HepG2 (cell line): ENCODE measurements around the gene ATP11A. TPM values are rescaled to one million over a fixed set of nuclear protein-coding genes. Genes with fewer than 3 reads are reported as not detected.

Experiments
- ATAC-seq: fragments of 200-7000 bp; cut with Tn5 transposase; 3 replicates; pipeline ENCODE4 v1.9.1; 2020; ENCODE audit warnings: mild to moderate bottlenecking, moderate library complexity
- BruUV-seq: library from RNA; stranded (reverse); fragments of 400-500 nt; replicated peaks from 2 replicates; lab custom pipeline; 2021; lab: Mats Ljungman, UMichigan
- CTCF ChIA-PET: fragments of 300-600 bp; formaldehyde crosslinking; extraction: SDS; loops from one replicate; lab custom pipeline; 2021; ENCODE audit warnings: low total read pairs, inconsistent platforms, low intra/inter-chr PET ratio; lab: Yijun Ruan, JAX
- POLR2A ChIA-PET: fragments of 350-600 bp; sonication (Branson Sonifier 250); formaldehyde crosslinking; loops from one replicate; lab custom pipeline; 2020; ENCODE audit warnings: antibody characterized with exemption, inconsistent platforms; lab: Yijun Ruan, JAX
- DNase-seq: peaks from one replicate; pipeline ENCODE4 v3.0.0-alpha.2; 2015; ENCODE audit warnings: low spot score
- FAIRE-seq: peaks from 3 replicates; lab custom pipeline; 2011; peaks lifted over from hg19 to GRCh38; lab: Jason Lieb, UNC
- H2AFZ ChIP-seq: one replicate; pipeline ENCODE4 v1.6.1; 2011; ENCODE audit warnings: low read length, inconsistent platforms
- H3K27ac ChIP-seq: fragments of 300-600 bp; 3 replicates; pipeline ENCODE4 v1.8.0; 2011; ENCODE audit warnings: mixed run types, mild to moderate bottlenecking, mixed read lengths, low read length, inconsistent platforms; ENCODE audit not compliant: insufficient read depth; ENCODE audit errors: extremely low read length
- H3K27me3 ChIP-seq, 2 experiments: fragments of 200-600 bp in 1 of 2; 2 replicates in 1 of 2; 3 replicates in 1 of 2; pipeline versions ENCODE4 v1.6.0 to v1.8.0; 2011; ENCODE audit warnings: low read length in 2 of 2, mild to moderate bottlenecking in 2 of 2, moderate library complexity in 2 of 2, inconsistent platforms in 1 of 2; ENCODE audit not compliant: insufficient read depth in 2 of 2, control insufficient read depth in 1 of 2
- H3K36me3 ChIP-seq, 2 experiments: fragments of 200-600 bp in 1 of 2; replicated peaks in 1 of 2; 2 replicates in 1 of 2; 3 replicates in 1 of 2; pipeline versions ENCODE4 v1.5.1 to v1.8.0; 2011; ENCODE audit warnings: low read length in 2 of 2, inconsistent platforms in 1 of 2; ENCODE audit not compliant: insufficient read depth in 2 of 2, control insufficient read depth in 1 of 2
- H3K4me1 ChIP-seq: 2 replicates; pipeline ENCODE4 v1.5.1; 2012; ENCODE audit warnings: low read length, inconsistent platforms; ENCODE audit not compliant: insufficient read depth
- H3K4me2 ChIP-seq: 2 replicates; pipeline ENCODE4 v1.6.0; 2011; ENCODE audit warnings: low read depth, low read length, inconsistent platforms
- H3K4me3 ChIP-seq, 3 experiments: fragments of 200-600 bp in 1 of 3; sonication (generic), shearing (Covaris generic) in 1 of 3; replicated peaks in 1 of 3; 2 replicates each; pipeline ENCODE4 v1.5.1; 2011 to 2016; ENCODE audit warnings: low read length in 3 of 3, inconsistent platforms in 2 of 3, low read depth in 2 of 3, mild to moderate bottlenecking in 2 of 3, control low read depth in 1 of 3, mixed read lengths in 1 of 3; ENCODE audit not compliant: insufficient read depth in 1 of 3
- H3K79me2 ChIP-seq: one replicate; pipeline ENCODE4 v1.6.1; 2011; ENCODE audit warnings: low read length, inconsistent platforms; ENCODE audit not compliant: insufficient read depth
- H3K9ac ChIP-seq: 2 replicates; pipeline ENCODE4 v1.6.0; 2011; ENCODE audit warnings: mild to moderate bottlenecking, low read depth, low read length, inconsistent platforms; ENCODE audit not compliant: insufficient read depth
- H3K9me3 ChIP-seq: 2 replicates; pipeline ENCODE4 v1.5.1; 2012; ENCODE audit warnings: mild to moderate bottlenecking, low read length
- H4K20me1 ChIP-seq: 2 replicates; pipeline ENCODE4 v1.6.0; 2011; ENCODE audit warnings: inconsistent platforms, mild to moderate bottlenecking, low read length, moderate library complexity; ENCODE audit not compliant: insufficient read depth
- KMT2A ChIP-seq: sonication (generic); formaldehyde crosslinking; IDR thresholded peaks from 2 replicates; pipeline ENCODE4 v1.4.0; 2020; ENCODE audit warnings: missing genetic modification reagents
- LRRFIP1 ChIP-seq: sonication (generic); formaldehyde crosslinking; conservative IDR thresholded peaks from 2 replicates; pipeline ENCODE4 v1.4.0; 2020; ENCODE audit warnings: missing genetic modification reagents
- PLSCR1 ChIP-seq: sonication (generic); formaldehyde crosslinking; IDR thresholded peaks from 2 replicates; pipeline ENCODE4 v1.5.0; 2020; ENCODE audit warnings: missing genetic modification reagents, mild to moderate bottlenecking, borderline replicate concordance
- TEAD3 ChIP-seq: optimal IDR thresholded peaks from 2 replicates; pipeline ENCODE3; 2016; ENCODE audit warnings: borderline replicate concordance
- ZBTB3 ChIP-seq: sonication (generic); formaldehyde crosslinking; IDR thresholded peaks from 2 replicates; pipeline ENCODE4 v1.4.0; 2020; ENCODE audit warnings: low read depth, mild to moderate bottlenecking, moderate library complexity, missing genetic modification reagents, borderline replicate concordance
- ZBTB43 ChIP-seq: sonication (generic); formaldehyde crosslinking; conservative IDR thresholded peaks from 2 replicates; pipeline ENCODE4 v1.4.0; 2020; ENCODE audit warnings: missing genetic modification reagents
- ZNF34 ChIP-seq: sonication (generic); formaldehyde crosslinking; IDR thresholded peaks from 2 replicates; pipeline ENCODE4 v1.4.0; 2020; ENCODE audit warnings: mild to moderate bottlenecking, missing genetic modification reagents, borderline replicate concordance
- ZNF501 ChIP-seq: sonication (generic); formaldehyde crosslinking; IDR thresholded peaks from 2 replicates; pipeline ENCODE4 v1.5.1; 2020; ENCODE audit warnings: mild to moderate bottlenecking, moderate library complexity, missing genetic modification reagents
- ZNF510 ChIP-seq: sonication (generic); formaldehyde crosslinking; IDR thresholded peaks from 2 replicates; pipeline ENCODE4 v1.4.0; 2020; ENCODE audit warnings: low read depth, mild to moderate bottlenecking, missing genetic modification reagents
- ZNF557 ChIP-seq: sonication (generic); formaldehyde crosslinking; IDR thresholded peaks from 2 replicates; pipeline ENCODE4 v1.4.0; 2020; ENCODE audit warnings: missing genetic modification reagents
- ZNF703 ChIP-seq: sonication (generic); formaldehyde crosslinking; IDR thresholded peaks from 2 replicates; pipeline ENCODE4 v1.5.1; 2020; ENCODE audit warnings: missing genetic modification reagents, mild to moderate bottlenecking, moderate library complexity, borderline replicate concordance
- ZNF747 ChIP-seq: sonication (generic); formaldehyde crosslinking; IDR thresholded peaks from 2 replicates; pipeline ENCODE4 v1.8.1; 2023; ENCODE audit warnings: missing genetic modification reagents, mild to moderate bottlenecking, borderline replicate concordance
- ZNF773 ChIP-seq: sonication (generic); formaldehyde crosslinking; IDR thresholded peaks from 2 replicates; pipeline ENCODE4 v1.4.0; 2020; ENCODE audit warnings: missing genetic modification reagents, borderline replicate concordance
- ZNF800 ChIP-seq: sonication (generic); formaldehyde crosslinking; IDR thresholded peaks from 2 replicates; pipeline ENCODE4 v1.4.0; 2020; ENCODE audit warnings: missing genetic modification reagents
- WGBS: methylation state at CpG from one replicate; pipeline ENCODE4 v1.1.6; 2017; ENCODE audit warnings: low lambda C conversion rate; 5-methylcytosine and 5-hydroxymethylcytosine counted together
- in situ Hi-C: cut with HindIII; loops from 2 replicates; pipeline ENCODE4 v1.10.0; 2017; ENCODE audit warnings: low pct_unique_long_range_greater_than_20kb; ENCODE audit not compliant: extremely low pct_ligation_motif_present
- intact Hi-C: fragments of 100-400 bp; cut with micrococcal nuclease; formaldehyde crosslinking; loops from one replicate; pipeline ENCODE4 v1.10.0; 2022; ENCODE audit not compliant: unreplicated experiment
- polyA plus RNA-seq, 8 experiments: library from polyadenylated mRNA; depleted of rRNA in 3 of 8; stranded (reverse) in 7 of 8; unstranded in 1 of 8; fragments of >200 nt; fragmentation: Illumina TruSeq in 4 of 8; extraction: Trizol in 4 of 8; gene quantifications; 2 replicates each; pipeline versions ENCODE4 v1.2.1 to v1.2.3, GENCODE V29; 2011 to 2016; ENCODE audit warnings: low read depth in 4 of 8, missing spikeins in 1 of 8, mixed read lengths in 1 of 8; ENCODE audit not compliant: insufficient read depth in 1 of 8
- total RNA-seq, 5 experiments: library from RNA; depleted of rRNA; stranded (reverse); fragments of >200 nt; fragmentation: Illumina TruSeq; extraction: Trizol; gene quantifications; 2 replicates each; pipeline ENCODE4 v1.2.3, GENCODE V29; 2016; ENCODE audit warnings: low read depth in 1 of 5
- TF ChIP-seq, protein P1 (sequence below): sonication (generic); formaldehyde crosslinking; IDR thresholded peaks from 2 replicates; pipeline ENCODE4 v1.8.0; 2023; ENCODE audit warnings: mild to moderate bottlenecking, missing genetic modification reagents

The ATP11A gene
- total and polyA plus RNA-seq, 2 of the 13 experiments (the other 11 are each of a cell fraction or from before 2014, with no cell fraction given), result 18.4 to 20.1 TPM

- H3K79me2 ChIP-seq, result no peaks in the 10 kb centered on the region
- ATAC-seq, result no peak
- no peaks in the 10 kb centered on the region for H4K20me1 ChIP-seq
- H3K9ac ChIP-seq, result no peak overlapping the region
- DNase-seq, result no peak
- no peak overlapping the region for H3K4me2 ChIP-seq
- intact Hi-C loops (no loop called here), in situ Hi-C loops (no loop called here)
- ChIA-PET CTCF (no interaction called here), POLR2A (no interaction called here)
- H3K27ac ChIP-seq, result no peak overlapping the region
- 98% methylated on average over 8 of the region's 8 CpGs for WGBS
- TF ChIP-seq ZNF703 (CRISPR knock-in tag) (no peak), ZNF747 (no peak), ZNF557 (CRISPR knock-in tag) (no peak), TEAD3 (CRISPR knock-in tag) (no peak), ZNF800 (CRISPR knock-in tag) (no peak), ZBTB3 (CRISPR knock-in tag) (no peak), PLSCR1 (no peak), ZNF34 (no peak), ZNF501 (CRISPR knock-in tag) (no peak), LRRFIP1 (CRISPR knock-in tag) (no peak), KMT2A (no peak), ZBTB43 (CRISPR knock-in tag) (no peak), ZNF773 (no peak), ZNF510 (no peak)
- TF ChIP-seq, protein P1, sequence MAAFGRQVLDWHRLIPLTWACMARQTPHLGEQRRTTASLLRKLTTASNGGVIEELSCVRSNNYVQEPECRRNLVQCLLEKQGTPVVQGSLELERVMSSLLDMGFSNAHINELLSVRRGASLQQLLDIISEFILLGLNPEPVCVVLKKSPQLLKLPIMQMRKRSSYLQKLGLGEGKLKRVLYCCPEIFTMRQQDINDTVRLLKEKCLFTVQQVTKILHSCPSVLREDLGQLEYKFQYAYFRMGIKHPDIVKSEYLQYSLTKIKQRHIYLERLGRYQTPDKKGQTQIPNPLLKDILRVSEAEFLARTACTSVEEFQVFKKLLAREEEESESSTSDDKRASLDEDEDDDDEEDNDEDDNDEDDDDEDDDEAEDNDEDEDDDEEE (CRISPR knock-in tag), result no peak
- no peaks in the 10 kb centered on the region for H3K9me3 ChIP-seq
- no peak for FAIRE-seq
- peaks cover 37 to 76% of the 10 kb centered on the region in 2 experiments for H3K36me3 ChIP-seq
- no peak overlapping the region for H3K4me3 ChIP-seq
- no peaks in the 10 kb centered on the region for H3K27me3 ChIP-seq
- BruUV-seq, result no TSS peak
- H2AFZ ChIP-seq, result no peak overlapping the region
- no peaks in the 10 kb centered on the region for H3K4me1 ChIP-seq
These were observed 123.7 kb downstream of the ATP11A start for GRCh38 chr13:112813552-112813951.
